Heart left ventricle (tissue), 13 donors: Measurements from ENCODE around the gene IL6.

Experiments
- POLR2A ChIP-seq, 2 donors: fragments of 450-650 bp; IDR thresholded peaks; one replicate each; pipeline ENCODE4 v1.6.1; 2017; ENCODE audit warnings: antibody characterized with exemption in 2 of 2, mild to moderate bottlenecking in 2 of 2, moderate library complexity in 2 of 2
- TF ChIP-seq, protein P1 (sequence below), 12 donors: fragments of 200-600 bp; sonication (generic) in 4 of 12; IDR thresholded peaks; one replicate each; pipeline versions ENCODE4 v1.5.0 to v1.8.0; 2018 to 2022; ENCODE audit warnings: antibody characterized with exemption in 12 of 12, mild to moderate bottlenecking in 5 of 12
- donor health status: ischemic (EF 13 %, LVEDD 7.1; RV severe dilation, severe dysfunction).
- donor health status: DM: no; HTN: yes; CAD: no.
- donor health status: DM: no; HTN: no; CAD: no.
- donor health status: ischemic (EF 25% LVEDD 6.9; RV normal size, moderate dysfunction).
- donor health status: ischemic (EF 25% LVEDD 5.7; RV mildly dilated, moderate dysfunction).
- donor health status: ischemic (EF 35%, LVEDD 5.7; RV mildly dilated, moderate dysfunction).
- donor health status: nonischemic (EF 11% LVEDD 7.7; RV severe dilation, severe dysfunction).
- donor health status: DM: yes; HTN: yes; CAD: no.
- donor health status: PGD.
- donor health status: ischemic (EF 29% LVEDD 5.4; RV normal size, mild dysfunction).
- donor health status: nonischemic (EF 23%, LVEDD 6.1; RV moderate dilation, normal function).

DNA sequence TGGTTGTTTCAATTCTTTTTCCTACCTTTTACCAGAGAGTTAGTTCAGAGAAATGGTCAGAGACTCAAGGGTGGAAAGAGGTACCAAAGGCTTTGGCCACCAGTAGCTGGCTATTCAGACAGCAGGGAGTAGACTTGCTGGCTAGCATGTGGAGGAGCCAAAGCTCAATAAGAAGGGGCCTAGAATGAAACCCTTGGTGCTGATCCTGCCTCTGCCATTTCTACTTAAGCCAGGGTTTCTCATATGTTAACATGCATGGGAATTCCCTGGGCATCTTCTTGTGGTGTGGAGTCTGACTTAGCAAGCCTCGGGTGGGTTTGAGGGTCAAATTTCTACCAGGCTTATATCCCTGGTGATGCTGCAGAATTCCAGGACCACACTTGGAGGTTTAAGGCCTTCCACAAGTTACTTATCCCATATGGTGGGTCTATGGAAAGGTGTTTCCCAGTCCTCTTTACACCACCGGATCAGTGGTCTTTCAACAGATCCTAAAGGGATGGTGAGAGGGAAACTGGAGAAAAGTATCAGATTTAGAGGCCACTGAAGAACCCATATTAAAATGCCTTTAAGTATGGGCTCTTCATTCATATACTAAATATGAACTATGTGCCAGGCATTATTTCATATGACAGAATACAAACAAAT, 3.2 kb downstream of the IL6 start:
- no peak for TF ChIP-seq POLR2A (IDR thresholded peaks at IDR 0.05)
- TF ChIP-seq, protein P1, sequence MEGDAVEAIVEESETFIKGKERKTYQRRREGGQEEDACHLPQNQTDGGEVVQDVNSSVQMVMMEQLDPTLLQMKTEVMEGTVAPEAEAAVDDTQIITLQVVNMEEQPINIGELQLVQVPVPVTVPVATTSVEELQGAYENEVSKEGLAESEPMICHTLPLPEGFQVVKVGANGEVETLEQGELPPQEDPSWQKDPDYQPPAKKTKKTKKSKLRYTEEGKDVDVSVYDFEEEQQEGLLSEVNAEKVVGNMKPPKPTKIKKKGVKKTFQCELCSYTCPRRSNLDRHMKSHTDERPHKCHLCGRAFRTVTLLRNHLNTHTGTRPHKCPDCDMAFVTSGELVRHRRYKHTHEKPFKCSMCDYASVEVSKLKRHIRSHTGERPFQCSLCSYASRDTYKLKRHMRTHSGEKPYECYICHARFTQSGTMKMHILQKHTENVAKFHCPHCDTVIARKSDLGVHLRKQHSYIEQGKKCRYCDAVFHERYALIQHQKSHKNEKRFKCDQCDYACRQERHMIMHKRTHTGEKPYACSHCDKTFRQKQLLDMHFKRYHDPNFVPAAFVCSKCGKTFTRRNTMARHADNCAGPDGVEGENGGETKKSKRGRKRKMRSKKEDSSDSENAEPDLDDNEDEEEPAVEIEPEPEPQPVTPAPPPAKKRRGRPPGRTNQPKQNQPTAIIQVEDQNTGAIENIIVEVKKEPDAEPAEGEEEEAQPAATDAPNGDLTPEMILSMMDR (IDR thresholded peaks at IDR 0.05): no peak
